Caco-2 (cell line): ENCODE results near the gene IPO4. TPM values are rescaled to one million over a fixed set of nuclear protein-coding genes. Genes with fewer than 3 reads are reported as not detected.

Experiments
- BruUV-seq: library from RNA; stranded (reverse); fragments of 400-500 nt; replicated peaks from 2 replicates; lab custom pipeline; 2021; lab: Mats Ljungman, UMichigan
- CTCF ChIA-PET: fragments of 300-600 bp; sonication (Branson Sonifier 250); formaldehyde crosslinking; loops from one replicate; lab custom pipeline; 2022; ENCODE audit warnings: antibody characterized with exemption; lab: Charles Lee
- POLR2A ChIA-PET: fragments of 300-600 bp; sonication (Branson Sonifier 250); formaldehyde crosslinking; loops from one replicate; lab custom pipeline; 2022; ENCODE audit warnings: antibody characterized with exemption; lab: Charles Lee
- DNase-seq, 2 experiments: peaks; one replicate each; pipeline versions ENCODE4 v3.0.0 to v3.0.0-alpha.2; 2020 to 2022
- H3K27me3 ChIP-seq: replicated peaks from 2 replicates; pipeline ENCODE4 v1.6.0; 2011; ENCODE audit warnings: low read length; ENCODE audit not compliant: control insufficient read depth, insufficient read depth
- H3K36me3 ChIP-seq: 2 replicates; pipeline ENCODE4 v1.5.1; 2011; ENCODE audit warnings: low read length; ENCODE audit not compliant: control insufficient read depth, insufficient read depth
- H3K4me1 ChIP-seq: fragments of 250-450 bp; sonication (Bioruptor Pico); 2 replicates; pipeline ENCODE4 v1.5.1; 2020; ENCODE audit warnings: mild to moderate bottlenecking
- H3K4me3 ChIP-seq: 2 replicates; pipeline ENCODE4 v1.5.1; 2011; ENCODE audit warnings: low read depth, mild to moderate bottlenecking, control low read depth, low read length
- H3K9me3 ChIP-seq: fragments of 250-450 bp; sonication (Bioruptor Pico); 2 replicates; pipeline ENCODE4 v1.5.1; 2020; ENCODE audit warnings: mild to moderate bottlenecking, moderate library complexity
- H3K27ac Mint-ChIP-seq: one replicate; pipeline ENCODE4 v1.8.0; 2022; ENCODE audit warnings: mixed read lengths; ENCODE audit not compliant: unreplicated experiment
- H3K27me3 Mint-ChIP-seq: one replicate; pipeline ENCODE4 v1.8.0; 2022; ENCODE audit warnings: mixed read lengths; ENCODE audit not compliant: insufficient read depth, unreplicated experiment
- H3K36me3 Mint-ChIP-seq: one replicate; pipeline ENCODE4 v1.8.0; 2022; ENCODE audit warnings: mild to moderate bottlenecking, mixed read lengths; ENCODE audit not compliant: insufficient read depth, unreplicated experiment
- H3K4me1 Mint-ChIP-seq: one replicate; pipeline ENCODE4 v1.8.0; 2022; ENCODE audit warnings: low read depth, mixed read lengths; ENCODE audit not compliant: unreplicated experiment
- H3K4me3 Mint-ChIP-seq: one replicate; pipeline ENCODE4 v1.8.0; 2022; ENCODE audit warnings: mild to moderate bottlenecking, moderate library complexity, mixed read lengths; ENCODE audit not compliant: unreplicated experiment
- H3K9me3 Mint-ChIP-seq: one replicate; pipeline ENCODE4 v1.8.0; 2022; ENCODE audit warnings: mixed read lengths; ENCODE audit not compliant: unreplicated experiment
- intact Hi-C: fragments of 100-400 bp; cut with micrococcal nuclease; formaldehyde crosslinking; loops from one replicate; pipeline ENCODE4 v1.10.0; 2022; ENCODE audit not compliant: unreplicated experiment
- total RNA-seq: library from RNA; stranded (reverse); gene quantifications from 2 replicates; pipeline ENCODE4 v1.2.3, GENCODE V29; 2022
- TF ChIP-seq, protein P1 (sequence below), 2 experiments: fragments of 200-600 bp in 1 of 2; IDR thresholded peaks; 1 replicate in 1 of 2; 2 replicates in 1 of 2; pipeline versions ENCODE4 v1.5.1 to v1.8.0; 2011 to 2022; ENCODE audit warnings: antibody characterized with exemption in 1 of 2, control low read depth in 1 of 2, inconsistent platforms in 1 of 2, low read depth in 1 of 2, low read length in 1 of 2, mild to moderate bottlenecking in 1 of 2, moderate library complexity in 1 of 2; ENCODE audit not compliant: insufficient read depth in 1 of 2, severe bottlenecking in 1 of 2, unreplicated experiment in 1 of 2

Gene IPO4
- total RNA-seq, 1 experiment from 2014 or later = 85.4 TPM

DNA sequence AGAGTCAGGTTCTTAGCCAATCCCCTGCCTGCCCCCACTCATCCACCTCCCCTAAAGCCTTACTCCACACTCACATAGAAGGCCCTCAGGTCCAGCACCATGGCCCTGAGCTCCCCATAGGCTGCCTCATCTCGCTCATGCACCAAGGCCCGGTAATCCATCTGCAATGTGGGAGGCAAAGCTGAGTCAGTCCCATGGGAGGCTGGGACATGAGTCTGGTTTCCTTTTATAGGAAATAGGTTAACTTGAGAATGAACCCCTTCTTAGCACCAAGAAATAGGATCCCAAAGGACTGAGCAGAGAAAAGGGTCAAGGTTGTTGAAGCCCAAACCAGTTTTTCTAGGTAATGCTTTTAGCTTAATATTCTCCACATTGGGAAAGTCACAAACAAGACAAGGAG, 45.1 kb downstream of the IPO4 start:
- Histone ChIP-seq H3K4me1 (peaks cover 5% of the 10 kb centered on the region), H3K9me3 (no peaks in the 10 kb centered on the region), H3K4me3 (no peak overlapping the region), H3K27me3 (no peaks in the 10 kb centered on the region), H3K36me3 (peaks cover 5% of the 10 kb centered on the region)
- intact Hi-C loops = no loop called here
- BruUV-seq = no TSS peak
- H3K4me1 Mint-ChIP-seq = peaks cover 32% of the 10 kb centered on the region
- H3K9me3 Mint-ChIP-seq = no peaks in the 10 kb centered on the region
- DNase-seq = no peak
- peak overlapping the region; percentile 54 for H3K4me3 Mint-ChIP-seq
- TF ChIP-seq, protein P1, sequence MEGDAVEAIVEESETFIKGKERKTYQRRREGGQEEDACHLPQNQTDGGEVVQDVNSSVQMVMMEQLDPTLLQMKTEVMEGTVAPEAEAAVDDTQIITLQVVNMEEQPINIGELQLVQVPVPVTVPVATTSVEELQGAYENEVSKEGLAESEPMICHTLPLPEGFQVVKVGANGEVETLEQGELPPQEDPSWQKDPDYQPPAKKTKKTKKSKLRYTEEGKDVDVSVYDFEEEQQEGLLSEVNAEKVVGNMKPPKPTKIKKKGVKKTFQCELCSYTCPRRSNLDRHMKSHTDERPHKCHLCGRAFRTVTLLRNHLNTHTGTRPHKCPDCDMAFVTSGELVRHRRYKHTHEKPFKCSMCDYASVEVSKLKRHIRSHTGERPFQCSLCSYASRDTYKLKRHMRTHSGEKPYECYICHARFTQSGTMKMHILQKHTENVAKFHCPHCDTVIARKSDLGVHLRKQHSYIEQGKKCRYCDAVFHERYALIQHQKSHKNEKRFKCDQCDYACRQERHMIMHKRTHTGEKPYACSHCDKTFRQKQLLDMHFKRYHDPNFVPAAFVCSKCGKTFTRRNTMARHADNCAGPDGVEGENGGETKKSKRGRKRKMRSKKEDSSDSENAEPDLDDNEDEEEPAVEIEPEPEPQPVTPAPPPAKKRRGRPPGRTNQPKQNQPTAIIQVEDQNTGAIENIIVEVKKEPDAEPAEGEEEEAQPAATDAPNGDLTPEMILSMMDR (IDR thresholded peaks at IDR 0.05; ENCODE audit: insufficient read depth in 1 of 2, low read depth in 1 of 2, low read length in 1 of 2, severe bottlenecking in 1 of 2, unreplicated experiment in 1 of 2) = no peak
- CTCF ChIA-PET = no interaction called here
- POLR2A ChIA-PET = no interaction called here
- H3K27me3 Mint-ChIP-seq = no peaks in the 10 kb centered on the region
- H3K36me3 Mint-ChIP-seq = peaks cover 48% of the 10 kb centered on the region
- no peak overlapping the region for H3K27ac Mint-ChIP-seq

DNA sequence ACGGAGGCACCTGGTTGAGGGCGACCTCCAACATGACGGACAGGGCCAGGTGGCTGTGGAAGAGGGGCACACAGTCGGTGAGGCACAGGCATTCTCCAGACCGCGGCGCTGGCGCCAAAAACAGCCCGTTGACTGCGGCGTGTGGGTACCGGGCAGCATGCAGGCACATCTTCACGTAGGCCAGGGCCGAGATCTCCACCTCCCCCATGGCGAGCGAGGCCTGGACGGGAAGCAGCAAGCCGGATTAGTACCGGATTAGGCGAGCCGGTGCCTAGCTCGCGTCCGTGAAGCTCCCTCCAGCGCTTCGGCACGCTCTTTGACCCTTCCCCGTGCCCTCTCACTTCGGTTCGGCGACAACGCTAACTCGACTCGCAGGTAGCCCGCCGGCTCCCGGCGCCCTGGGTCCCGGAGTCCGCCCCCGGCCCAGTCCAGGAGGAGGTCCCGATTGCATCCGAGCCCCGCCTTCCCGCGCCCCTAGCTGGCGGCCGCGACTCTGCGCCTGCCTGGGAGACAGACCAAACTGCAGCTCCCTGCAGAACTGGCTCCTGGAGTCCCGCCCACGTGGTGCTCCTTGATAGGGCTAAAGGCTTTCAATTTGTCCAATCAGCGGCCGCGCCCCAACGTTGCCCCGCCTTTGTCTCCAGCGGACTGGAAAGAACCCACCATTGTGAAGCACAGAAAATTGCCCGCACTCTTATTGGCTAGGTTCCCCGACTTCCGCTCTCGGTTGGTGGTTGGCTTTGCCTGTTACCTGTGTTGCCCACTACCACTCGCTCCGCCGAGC, 47.3 kb downstream of the IPO4 start, which contains the start of gene EMC9:
Gene EMC9 (minus strand): TSS at position 495 of the 784 bp plus-strand sequence. CDS start 287 bp downstream, at position 208.
- no peaks in the 10 kb centered on the region for H3K27me3 ChIP-seq
- DNase-seq = peak; percentile 99 to 100
- peaks cover 5% of the 10 kb centered on the region for H3K36me3 ChIP-seq
- H3K4me1 ChIP-seq = no peaks in the 10 kb centered on the region; the same call in 1 of the 2 replicates
- H3K9me3 ChIP-seq = no peaks in the 10 kb centered on the region
- intact Hi-C loops = loop anchor here (1.0 to 2.0 kb wide), 3 partner anchors 20 to 72 kb away; partner anchors contain the start of genes CHMP4A, DCAF11, IRF9 and NRL
- Mint-ChIP-seq H3K9me3 (no peaks in the 10 kb centered on the region), H3K4me1 (peaks cover 43% of the 10 kb centered on the region), H3K27me3 (no peaks in the 10 kb centered on the region), H3K4me3 (peak within 1 kb of the TSS; percentile 99), H3K36me3 (peaks cover 28% of the 10 kb centered on the region), H3K27ac (peak within 1 kb of the TSS; percentile 88)
- TSS peak; percentile 13 for BruUV-seq
- H3K4me3 ChIP-seq = peak within 1 kb of the TSS; percentile 84
- ChIA-PET POLR2A (interaction anchor here (0.5 to 1.7 kb wide), 12 partner anchors 8 to 101 kb away, joined by 3 to 24 read pairs (median 4); partner anchors contain the start of genes CHMP4A, DCAF11, IPO4 and IRF9), CTCF (interaction anchor here (0.6 to 1.7 kb wide), 8 partner anchors 10 to 188 kb away, joined by 3 to 13 read pairs (median 5); partner anchors contain the start of genes DCAF11, DHRS4, IRF9 and NRL)
- TF ChIP-seq, protein P1 (IDR thresholded peaks at IDR 0.05; ENCODE audit: insufficient read depth in 1 of 2, low read depth in 1 of 2, low read length in 1 of 2, severe bottlenecking in 1 of 2, unreplicated experiment in 1 of 2) = peak; percentile 13 to 50

DNA sequence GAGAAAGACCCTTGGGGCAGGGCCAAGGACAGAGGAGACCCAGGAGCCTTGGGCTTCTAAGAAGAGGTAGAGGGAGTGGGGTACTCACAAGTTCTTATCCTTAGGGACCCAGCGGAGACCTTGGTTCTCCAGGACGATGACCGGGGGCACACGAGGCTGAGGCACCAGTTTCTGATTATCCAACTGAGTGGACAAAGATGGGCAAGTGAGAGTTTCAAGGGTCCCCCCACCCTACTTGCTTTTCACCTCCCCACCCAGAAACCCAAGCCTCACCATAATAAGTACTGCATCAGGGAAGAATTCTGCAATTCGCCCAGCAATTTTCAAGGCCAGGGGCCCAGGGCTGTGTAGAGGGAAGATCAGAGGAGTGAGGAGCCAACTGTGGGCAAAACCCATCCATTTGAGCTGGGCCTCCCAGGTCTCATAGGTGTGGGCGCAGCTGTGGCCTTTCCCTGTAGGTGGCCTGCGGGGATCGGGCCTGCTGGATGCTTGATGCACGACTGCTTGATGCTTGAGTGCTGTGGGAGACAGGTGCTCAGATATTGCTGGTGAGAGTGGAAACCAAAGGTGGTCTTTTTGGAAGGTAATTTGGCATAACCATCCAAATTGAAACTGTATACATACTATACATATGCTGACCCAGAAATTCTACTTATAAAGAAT, 49.2 kb downstream of the IPO4 start:
- Mint-ChIP-seq H3K4me1 (peaks cover 41% of the 10 kb centered on the region), H3K27ac (no peak overlapping the region), H3K36me3 (peaks cover 24% of the 10 kb centered on the region), H3K27me3 (no peaks in the 10 kb centered on the region), H3K4me3 (peak overlapping the region; percentile 99), H3K9me3 (no peaks in the 10 kb centered on the region)
- Histone ChIP-seq H3K36me3 (peaks cover 3% of the 10 kb centered on the region), H3K27me3 (no peaks in the 10 kb centered on the region), H3K4me3 (peak overlapping the region; percentile 10; the same call in 1 of the 2 replicates), H3K9me3 (no peaks in the 10 kb centered on the region), H3K4me1 (no peaks in the 10 kb centered on the region; the same call in 1 of the 2 replicates)
- no TSS peak for BruUV-seq
- ChIA-PET POLR2A (interaction anchor here (0.6 kb wide), 1 partner anchor 24 kb away, joined by 4 read pairs; the partner anchor contains the start of genes DCAF11 and NRL), CTCF (interaction anchor here (0.6 to 1.2 kb wide), 2 partner anchors 22 to 69 kb away, joined by 3 read pairs; partner anchors contain the start of gene IRF9)
- DNase-seq = peak in 1 of 2 experiments; percentile 26
- TF ChIP-seq, protein P1 (IDR thresholded peaks at IDR 0.05; ENCODE audit: insufficient read depth in 1 of 2, low read depth in 1 of 2, low read length in 1 of 2, severe bottlenecking in 1 of 2, unreplicated experiment in 1 of 2) = no peak
- intact Hi-C loops = no loop called here
